SKM-1 (cell line): Measurements from ENCODE around the gene ADAMTS17.
"Not testable (repeated sequence)": the region's sequence is repeated elsewhere in the genome, so short reads cannot be mapped to it uniquely, and the experiment has no call there.

Experiments used
- DNase-seq: peaks from one replicate; lab custom pipeline; 2025; ENCODE audit not compliant: unreplicated experiment; lab: John Stamatoyannopoulos, UW

Gene ADAMTS17

GRCh38 chr15:100096248-100096600, 245.6 kb downstream of the ADAMTS17 start:
- no peak for DNase-seq

- DNase-seq: no peak
Measured at GRCh38 chr15:100095541-100096247, 246.1 kb downstream of the ADAMTS17 start.

- DNase-seq: no peak
Measured at GRCh38 chr15:100094127-100094510, 247.7 kb downstream of the ADAMTS17 start.

- no peak for DNase-seq
Measured at GRCh38 chr15:100093211-100094126, 248.3 kb downstream of the ADAMTS17 start.

- no peak for DNase-seq
Measured at GRCh38 chr15:100092034-100092433, 249.7 kb downstream of the ADAMTS17 start.

- DNase-seq: no peak
Measured at GRCh38 chr15:100090411-100090810, 251.4 kb downstream of the ADAMTS17 start.

- not testable (repeated sequence) for DNase-seq
Measured at GRCh38 chr15:100084042-100084821, 257.5 kb downstream of the ADAMTS17 start.

- no peak for DNase-seq
Measured at GRCh38 chr15:100083572-100083971, 258.2 kb downstream of the ADAMTS17 start.

GRCh38 chr15:100082761-100083402, 258.9 kb downstream of the ADAMTS17 start:
- DNase-seq: no peak

- no peak for DNase-seq
Measured at GRCh38 chr15:100081454-100081853, 260.3 kb downstream of the ADAMTS17 start.

GRCh38 chr15:100078511-100079220, 263.1 kb downstream of the ADAMTS17 start:
- DNase-seq: no peak

GRCh38 chr15:100075229-100075628, 266.5 kb downstream of the ADAMTS17 start:
- DNase-seq: no peak

- no peak for DNase-seq
Measured at GRCh38 chr15:100073982-100074381, 267.8 kb downstream of the ADAMTS17 start.

GRCh38 chr15:100066521-100067280, 275.1 kb downstream of the ADAMTS17 start:
- not testable (repeated sequence) for DNase-seq

- DNase-seq: no peak
Measured at GRCh38 chr15:100061944-100062343, 279.8 kb downstream of the ADAMTS17 start.

GRCh38 chr15:100060276-100060926, 281.4 kb downstream of the ADAMTS17 start:
- DNase-seq: no peak

- no peak for DNase-seq
Measured at GRCh38 chr15:100059521-100059920, 282.3 kb downstream of the ADAMTS17 start.

GRCh38 chr15:100059094-100059493, 282.7 kb downstream of the ADAMTS17 start:
- no peak for DNase-seq

GRCh38 chr15:100058458-100058857, 283.3 kb downstream of the ADAMTS17 start:
- DNase-seq: no peak
